Gastrocnemius medialis (tissue), 4 donors: ENCODE measurements around the gene DSCAML1. TPM values are rescaled to one million over a fixed set of nuclear protein-coding genes. Genes with fewer than 3 reads are reported as not detected.

Experiments used
- ATAC-seq, 2 donors: fragments of 150-250 bp; one replicate each; pipeline ENCODE4 v1.9.1; 2016
- DNase-seq, 2 donors: peaks; one replicate each; pipeline ENCODE4 v3.0.0-alpha.2; 2019
- H3K27ac ChIP-seq, 4 donors: fragments of 200-600 bp; sonication (generic); 1 replicate in 1 of 4; 2 replicates in 3 of 4; pipeline ENCODE4 v1.5.1; 2016 to 2018; ENCODE audit warnings: mild to moderate bottlenecking in 2 of 4, moderate library complexity in 1 of 4
- H3K27me3 ChIP-seq, 3 donors: fragments of 200-600 bp; sonication (generic) in 2 of 3; 1 replicate in 1 of 3; 2 replicates in 2 of 3; pipeline versions ENCODE4 v1.5.1 to v1.6.0; 2016 to 2019; ENCODE audit warnings: mild to moderate bottlenecking in 1 of 3, moderate library complexity in 1 of 3
- H3K36me3 ChIP-seq, 2 donors: fragments of 200-600 bp; sonication (generic) in 1 of 2; one replicate each; pipeline ENCODE4 v1.5.1; 2017 to 2018
- H3K4me1 ChIP-seq, 2 donors: fragments of 200-600 bp; sonication (generic) in 1 of 2; one replicate each; pipeline ENCODE4 v1.5.1; 2016 to 2017; ENCODE audit warnings: mild to moderate bottlenecking in 2 of 2
- H3K4me3 ChIP-seq, 4 donors: fragments of 200-600 bp; sonication (generic) in 3 of 4; 1 replicate in 1 of 4; 2 replicates in 3 of 4; pipeline ENCODE4 v1.5.1; 2016 to 2019; ENCODE audit warnings: mild to moderate bottlenecking in 2 of 4
- H3K9me3 ChIP-seq, 3 donors: fragments of 200-600 bp; sonication (generic) in 2 of 3; 1 replicate in 1 of 3; 2 replicates in 2 of 3; pipeline ENCODE4 v1.5.1; 2016 to 2019
- POLR2A ChIP-seq, 2 donors: fragments of 450-650 bp; IDR thresholded peaks; one replicate each; pipeline ENCODE4 v1.6.1; 2017; ENCODE audit warnings: antibody characterized with exemption in 2 of 2, mild to moderate bottlenecking in 2 of 2, moderate library complexity in 2 of 2
- in situ Hi-C, 4 donors: fragments of 200-750 bp; cut with MboI; loops; one replicate each; pipeline versions ENCODE4 v1.15.0 to v1.8.0; 2017; ENCODE audit warnings: low sequenced_read_pairs in 4 of 4
- intact Hi-C: fragments of 100-400 bp; cut with DNase I; formaldehyde crosslinking; loops from one replicate; pipeline ENCODE4 v1.15.1; 2023; ENCODE audit warnings: low total_unique reads
- total RNA-seq, 4 donors: library from RNA; depleted of rRNA; stranded (reverse); fragments of >200 nt; gene quantifications; one replicate each; pipeline versions ENCODE4 v1.1.0 to v1.2.3, GENCODE V29; 2016
- TF ChIP-seq, protein P1 (sequence below), 5 experiments: fragments of 450-650 bp in 3 of 5; fragments of 200-600 bp in 2 of 5; sonication (generic) in 2 of 5; IDR thresholded peaks in 4 of 5; conservative IDR thresholded peaks in 1 of 5; 1 replicate in 4 of 5; 2 replicates in 1 of 5; pipeline ENCODE4 v1.5.1; 2016 to 2019; ENCODE audit warnings: antibody characterized with exemption in 5 of 5, mild to moderate bottlenecking in 3 of 5, moderate library complexity in 3 of 5

DSCAML1 gene
- total RNA-seq, 4 donors from 2014 or later, result 0.05 to 0.15 (median 0.07) TPM

DNA sequence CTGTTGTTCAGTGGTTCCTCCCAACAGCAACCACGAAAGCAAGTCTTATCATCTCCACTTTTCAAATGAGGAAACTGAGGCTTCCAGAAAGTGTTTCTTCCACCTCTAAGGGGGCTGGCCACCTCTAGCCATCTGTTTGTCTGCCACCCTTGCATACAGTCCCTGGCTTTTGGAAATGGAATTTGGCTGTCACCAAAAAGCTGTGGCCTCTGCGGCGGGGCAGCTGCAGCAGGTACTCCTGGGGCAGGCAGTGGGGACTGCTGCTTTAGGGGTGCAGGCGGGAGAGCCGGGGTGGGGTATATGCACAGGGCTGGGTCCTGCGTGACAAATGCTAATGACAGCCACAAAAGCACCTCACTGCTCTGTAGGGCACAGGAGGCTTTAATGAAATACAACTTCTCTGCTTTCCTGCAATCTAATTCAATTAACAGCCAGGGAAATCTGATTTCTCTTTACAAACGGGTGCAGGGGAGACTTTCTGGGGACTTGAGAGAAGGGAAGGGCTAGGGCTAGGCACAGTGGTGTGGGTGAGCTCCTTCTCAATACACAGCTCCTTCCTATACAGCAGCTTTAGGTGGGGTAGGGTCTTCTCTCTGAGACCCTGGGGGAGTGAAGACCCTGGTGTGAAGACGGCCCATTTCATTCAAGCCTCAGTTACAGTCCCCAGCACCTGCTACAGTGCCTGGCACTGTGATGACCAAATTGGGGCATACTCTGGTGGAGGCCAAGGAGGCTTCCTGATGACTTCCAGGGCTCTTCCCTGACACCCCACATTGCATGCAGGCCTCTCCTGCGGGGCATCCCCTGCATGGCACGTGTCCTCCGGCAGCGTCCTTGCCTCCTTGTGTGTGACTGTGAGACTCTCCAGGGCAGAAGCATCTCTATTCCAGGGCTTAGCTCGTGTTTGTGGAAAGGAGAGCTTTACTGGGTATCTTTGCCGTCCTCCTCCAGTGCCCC, 307.7 kb downstream of the DSCAML1 start:
- Histone ChIP-seq H3K27ac (no peak overlapping the region), H3K4me1 (no peaks in the 10 kb centered on the region), H3K36me3 (no peaks in the 10 kb centered on the region), H3K27me3 (peaks cover 0 to 10% (median 0%) of the 10 kb centered on the region in 3 donors), H3K4me3 (no peak overlapping the region), H3K9me3 (no peaks in the 10 kb centered on the region)
- intact Hi-C loops, result no loop called here
- no peak for ATAC-seq
- no peak for TF ChIP-seq POLR2A (IDR thresholded peaks at IDR 0.05)
- TF ChIP-seq, protein P1, sequence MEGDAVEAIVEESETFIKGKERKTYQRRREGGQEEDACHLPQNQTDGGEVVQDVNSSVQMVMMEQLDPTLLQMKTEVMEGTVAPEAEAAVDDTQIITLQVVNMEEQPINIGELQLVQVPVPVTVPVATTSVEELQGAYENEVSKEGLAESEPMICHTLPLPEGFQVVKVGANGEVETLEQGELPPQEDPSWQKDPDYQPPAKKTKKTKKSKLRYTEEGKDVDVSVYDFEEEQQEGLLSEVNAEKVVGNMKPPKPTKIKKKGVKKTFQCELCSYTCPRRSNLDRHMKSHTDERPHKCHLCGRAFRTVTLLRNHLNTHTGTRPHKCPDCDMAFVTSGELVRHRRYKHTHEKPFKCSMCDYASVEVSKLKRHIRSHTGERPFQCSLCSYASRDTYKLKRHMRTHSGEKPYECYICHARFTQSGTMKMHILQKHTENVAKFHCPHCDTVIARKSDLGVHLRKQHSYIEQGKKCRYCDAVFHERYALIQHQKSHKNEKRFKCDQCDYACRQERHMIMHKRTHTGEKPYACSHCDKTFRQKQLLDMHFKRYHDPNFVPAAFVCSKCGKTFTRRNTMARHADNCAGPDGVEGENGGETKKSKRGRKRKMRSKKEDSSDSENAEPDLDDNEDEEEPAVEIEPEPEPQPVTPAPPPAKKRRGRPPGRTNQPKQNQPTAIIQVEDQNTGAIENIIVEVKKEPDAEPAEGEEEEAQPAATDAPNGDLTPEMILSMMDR (IDR thresholded peaks at IDR 0.05 in 4 of 5, conservative IDR thresholded peaks at IDR 0.05 in 1 of 5), result no peak
- in situ Hi-C loops, result no loop called here
- no peak for DNase-seq

DNA sequence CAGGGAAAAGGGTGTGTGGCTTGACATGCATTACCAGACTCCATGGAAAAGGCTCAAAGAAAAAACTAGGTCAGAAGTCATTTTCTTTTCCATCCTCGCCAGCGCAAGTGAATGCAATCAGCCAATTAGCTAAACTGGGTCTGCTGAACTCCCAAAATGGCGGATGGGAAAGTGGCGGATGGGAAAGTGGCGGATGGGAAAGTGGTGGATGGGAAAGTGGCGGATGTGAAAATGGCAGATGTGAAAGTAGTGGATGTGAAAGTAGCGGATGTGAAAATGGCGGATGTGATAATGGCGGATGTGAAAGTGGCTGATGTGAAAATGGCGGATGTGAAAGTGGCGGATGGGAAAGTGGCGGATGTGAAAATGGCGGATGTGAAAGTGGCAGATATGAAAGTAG, 311.0 kb downstream of the DSCAML1 start:
- TF ChIP-seq, protein P1 (IDR thresholded peaks at IDR 0.05 in 4 of 5, conservative IDR thresholded peaks at IDR 0.05 in 1 of 5), result no peak
- no peak for TF ChIP-seq POLR2A (IDR thresholded peaks at IDR 0.05)
- intact Hi-C loops (no loop called here), in situ Hi-C loops (no loop called here)
- Histone ChIP-seq H3K27me3 (no peaks in the 10 kb centered on the region), H3K4me3 (no peak overlapping the region), H3K27ac (no peak overlapping the region), H3K36me3 (no peaks in the 10 kb centered on the region), H3K9me3 (no peaks in the 10 kb centered on the region), H3K4me1 (no peaks in the 10 kb centered on the region)
- DNase-seq, result no peak
- no peak for ATAC-seq

DNA sequence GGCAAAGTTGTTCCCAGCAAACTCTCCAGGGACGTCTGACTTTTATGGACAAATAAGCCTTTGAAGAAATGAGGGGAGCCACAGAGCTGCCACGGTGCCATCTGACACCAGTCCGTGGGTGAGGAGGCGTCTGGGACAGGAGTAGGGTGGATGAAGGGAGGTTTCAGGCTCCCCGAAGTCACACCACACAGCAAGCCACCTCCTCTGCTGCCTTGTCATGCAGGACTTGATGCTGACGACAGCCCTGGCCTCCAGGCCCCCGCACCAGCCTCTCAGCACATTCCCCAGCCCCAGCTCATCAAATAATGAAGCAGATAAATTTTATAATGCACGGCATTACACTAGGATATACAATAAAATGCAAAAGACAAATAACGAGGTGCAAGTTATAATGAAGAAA, 312.9 kb downstream of the DSCAML1 start:
- TF ChIP-seq, protein P1 (IDR thresholded peaks at IDR 0.05 in 4 of 5, conservative IDR thresholded peaks at IDR 0.05 in 1 of 5), result no peak
- TF ChIP-seq POLR2A (IDR thresholded peaks at IDR 0.05), result no peak
- no peak for ATAC-seq
- intact Hi-C loops, result no loop called here
- H3K36me3 ChIP-seq, result no peaks in the 10 kb centered on the region
- in situ Hi-C loops, result no loop called here
- H3K4me1 ChIP-seq, result no peaks in the 10 kb centered on the region
- no peak overlapping the region for H3K4me3 ChIP-seq
- H3K27me3 ChIP-seq, result no peaks in the 10 kb centered on the region
- no peaks in the 10 kb centered on the region for H3K9me3 ChIP-seq
- no peak for DNase-seq
- no peak overlapping the region for H3K27ac ChIP-seq

DNA sequence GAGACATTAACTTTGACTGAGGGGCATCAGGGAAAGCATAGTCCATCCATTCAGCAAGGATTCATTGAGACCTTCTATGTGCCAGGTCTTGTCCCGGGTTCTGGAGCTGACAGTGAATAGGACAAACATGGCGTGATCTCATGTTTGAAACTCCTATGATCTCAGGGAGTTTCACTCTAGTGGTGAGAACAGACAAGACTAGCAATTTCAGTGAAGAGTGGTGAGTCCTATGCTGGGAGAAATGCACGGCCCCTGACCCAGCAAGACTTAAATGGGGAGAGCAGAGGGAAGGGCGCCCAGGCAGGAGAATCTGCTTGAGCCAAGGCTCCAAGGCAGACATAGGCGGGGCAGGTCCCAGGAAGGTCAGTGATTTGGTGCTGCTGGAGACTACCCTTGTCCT, 313.6 kb downstream of the DSCAML1 start:
- DNase-seq (no peak), ATAC-seq (no peak)
- intact Hi-C loops (no loop called here), in situ Hi-C loops (no loop called here)
- TF ChIP-seq, protein P1 (IDR thresholded peaks at IDR 0.05 in 4 of 5, conservative IDR thresholded peaks at IDR 0.05 in 1 of 5), result no peak
- TF ChIP-seq POLR2A (IDR thresholded peaks at IDR 0.05), result no peak
- H3K4me3 ChIP-seq, result no peak overlapping the region
- no peaks in the 10 kb centered on the region for H3K27me3 ChIP-seq
- no peaks in the 10 kb centered on the region for H3K4me1 ChIP-seq
- H3K27ac ChIP-seq, result no peak overlapping the region
- H3K36me3 ChIP-seq, result no peaks in the 10 kb centered on the region
- H3K9me3 ChIP-seq, result no peaks in the 10 kb centered on the region
